Duodenal mucosa (tissue), 2 donors: ENCODE measurements around the gene WDR59.

Experiments
- H3K27ac ChIP-seq: one replicate; pipeline ENCODE4 v1.7.0; 2013; ENCODE audit warnings: low read depth, low read length
- H3K27me3 ChIP-seq, 2 donors: one replicate each; pipeline ENCODE4 v1.7.0; 2013; ENCODE audit warnings: low read length in 2 of 2, control low read depth in 1 of 2; ENCODE audit not compliant: insufficient read depth in 2 of 2, control insufficient read depth in 1 of 2
- H3K36me3 ChIP-seq, 2 donors: one replicate each; pipeline ENCODE4 v1.7.0; 2013; ENCODE audit warnings: low read length in 2 of 2, control low read depth in 1 of 2; ENCODE audit not compliant: insufficient read depth in 2 of 2, control insufficient read depth in 1 of 2
- H3K4me1 ChIP-seq, 2 donors: one replicate each; pipeline ENCODE4 v1.7.0; 2013; ENCODE audit warnings: low read length in 2 of 2, control low read depth in 1 of 2; ENCODE audit not compliant: insufficient read depth in 2 of 2, control insufficient read depth in 1 of 2
- H3K4me3 ChIP-seq, 2 donors: one replicate each; pipeline ENCODE4 v1.7.0; 2013; ENCODE audit warnings: low read length in 2 of 2, low read depth in 1 of 2
- H3K9ac ChIP-seq, 2 donors: one replicate each; pipeline ENCODE4 v1.7.0; 2013; ENCODE audit warnings: low read length in 2 of 2, low read depth in 1 of 2
- H3K9me3 ChIP-seq, 2 donors: one replicate each; pipeline ENCODE4 v1.7.0; 2013; ENCODE audit warnings: low read length in 2 of 2, control low read depth in 1 of 2; ENCODE audit not compliant: control insufficient read depth in 1 of 2

WDR59 gene

GRCh38 chr16:74896389-74897370 is 88.2 kb downstream of the WDR59 start:
- H3K4me1 ChIP-seq: no peaks in the 10 kb centered on the region
- no peaks in the 10 kb centered on the region for H3K27me3 ChIP-seq
- H3K36me3 ChIP-seq: peaks cover 27 to 59% of the 10 kb centered on the region in 2 donors

GRCh38 chr16:74893541-74893940 is 91.4 kb downstream of the WDR59 start:
- H3K36me3 ChIP-seq: peaks cover 31 to 49% of the 10 kb centered on the region in 2 donors

More at GRCh38 chr16:74896389-74897370, 88.2 kb downstream of the WDR59 start:
- Histone ChIP-seq H3K9ac (no peak overlapping the region), H3K27ac (no peak overlapping the region), H3K4me3 (no peak overlapping the region), H3K9me3 (no peaks in the 10 kb centered on the region)

GRCh38 chr16:74892574-74893461 is 92.1 kb downstream of the WDR59 start:
- Histone ChIP-seq H3K27me3 (no peaks in the 10 kb centered on the region), H3K36me3 (peaks cover 34 to 49% of the 10 kb centered on the region in 2 donors), H3K9ac (no peak overlapping the region), H3K27ac (no peak overlapping the region), H3K4me1 (peaks cover 0 to 4% of the 10 kb centered on the region in 2 donors), H3K4me3 (no peak overlapping the region), H3K9me3 (no peaks in the 10 kb centered on the region)

More at GRCh38 chr16:74893541-74893940, 91.4 kb downstream of the WDR59 start:
- H3K9ac ChIP-seq: no peak overlapping the region
- no peak overlapping the region for H3K4me3 ChIP-seq
- H3K27me3 ChIP-seq: no peaks in the 10 kb centered on the region
- peaks cover 0 to 4% of the 10 kb centered on the region in 2 donors for H3K4me1 ChIP-seq
- no peaks in the 10 kb centered on the region for H3K9me3 ChIP-seq
- no peak overlapping the region for H3K27ac ChIP-seq

DNA sequence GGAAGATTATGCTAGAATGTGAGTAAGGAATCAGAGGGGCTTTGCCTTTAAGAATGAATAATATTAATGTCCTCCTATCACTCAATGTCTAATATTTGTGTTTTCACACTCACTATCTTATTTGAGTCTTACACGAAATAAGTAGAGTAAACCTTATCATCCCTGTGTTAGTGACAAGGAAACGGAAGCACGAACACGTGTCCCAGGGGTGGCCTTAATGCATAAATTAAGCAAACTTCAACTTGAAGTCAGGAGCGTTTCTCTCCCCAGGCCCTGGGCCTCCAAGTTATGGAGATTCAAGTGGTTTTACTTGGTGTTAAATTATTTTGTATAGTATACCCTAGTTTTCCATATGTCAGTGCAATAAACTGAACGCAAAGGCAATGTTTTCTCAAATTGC is 96.0 kb downstream of the WDR59 start:
- Histone ChIP-seq H3K9ac (no peak overlapping the region), H3K9me3 (no peaks in the 10 kb centered on the region), H3K36me3 (peaks cover 41 to 71% of the 10 kb centered on the region in 2 donors), H3K27me3 (no peaks in the 10 kb centered on the region), H3K4me3 (no peak overlapping the region), H3K4me1 (peaks cover 0 to 4% of the 10 kb centered on the region in 2 donors), H3K27ac (no peak overlapping the region)

DNA sequence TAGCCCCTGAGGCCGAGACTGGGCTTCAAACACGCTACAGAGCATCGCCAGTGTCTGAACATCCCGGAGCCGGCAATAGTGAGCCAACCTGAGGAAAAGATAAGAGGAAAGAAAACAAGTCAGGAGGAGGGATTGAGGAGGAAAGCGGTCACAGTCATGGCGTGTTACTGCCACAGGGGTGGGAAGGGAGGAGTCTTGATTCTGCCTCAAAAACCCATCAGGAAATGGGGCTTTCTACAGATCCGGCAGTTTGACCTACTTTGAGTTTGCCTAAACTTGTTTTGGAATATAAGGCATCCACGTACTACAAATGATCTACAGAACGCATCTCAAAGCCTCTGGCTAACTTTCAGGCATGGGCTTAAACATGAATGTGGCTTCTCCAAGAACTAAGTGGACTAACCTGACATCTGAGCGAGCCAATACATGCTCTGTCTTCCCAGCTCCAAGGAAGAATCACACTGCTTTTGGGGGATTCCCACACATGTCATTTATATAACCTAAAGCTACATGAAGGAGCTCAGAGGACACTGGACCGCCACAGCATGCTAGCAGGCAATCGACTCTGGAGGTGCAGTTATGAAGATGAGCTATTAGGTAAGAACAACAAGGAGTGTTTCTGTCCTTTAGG is 96.6 kb downstream of the WDR59 start:
- H3K36me3 ChIP-seq: peaks cover 39 to 71% of the 10 kb centered on the region in 2 donors
- H3K27me3 ChIP-seq: no peaks in the 10 kb centered on the region
- no peak overlapping the region for H3K27ac ChIP-seq
- H3K4me3 ChIP-seq: no peak overlapping the region
- no peaks in the 10 kb centered on the region for H3K9me3 ChIP-seq
- H3K4me1 ChIP-seq: peaks cover 3 to 4% of the 10 kb centered on the region in 2 donors
- H3K9ac ChIP-seq: no peak overlapping the region

GRCh38 chr16:74887084-74887483 is 97.8 kb downstream of the WDR59 start:
- Histone ChIP-seq H3K27ac (no peak overlapping the region), H3K9me3 (no peaks in the 10 kb centered on the region), H3K27me3 (no peaks in the 10 kb centered on the region), H3K4me1 (peaks cover 3 to 4% of the 10 kb centered on the region in 2 donors), H3K9ac (no peak overlapping the region), H3K36me3 (peaks cover 31 to 63% of the 10 kb centered on the region in 2 donors), H3K4me3 (no peak overlapping the region)

GRCh38 chr16:74877706-74878105 is 107.2 kb downstream of the WDR59 start:
- Histone ChIP-seq H3K4me1 (no peaks in the 10 kb centered on the region), H3K27me3 (no peaks in the 10 kb centered on the region), H3K4me3 (no peak overlapping the region), H3K9me3 (no peaks in the 10 kb centered on the region), H3K36me3 (peaks cover 13 to 44% of the 10 kb centered on the region in 2 donors), H3K27ac (no peak overlapping the region), H3K9ac (no peak overlapping the region)

DNA sequence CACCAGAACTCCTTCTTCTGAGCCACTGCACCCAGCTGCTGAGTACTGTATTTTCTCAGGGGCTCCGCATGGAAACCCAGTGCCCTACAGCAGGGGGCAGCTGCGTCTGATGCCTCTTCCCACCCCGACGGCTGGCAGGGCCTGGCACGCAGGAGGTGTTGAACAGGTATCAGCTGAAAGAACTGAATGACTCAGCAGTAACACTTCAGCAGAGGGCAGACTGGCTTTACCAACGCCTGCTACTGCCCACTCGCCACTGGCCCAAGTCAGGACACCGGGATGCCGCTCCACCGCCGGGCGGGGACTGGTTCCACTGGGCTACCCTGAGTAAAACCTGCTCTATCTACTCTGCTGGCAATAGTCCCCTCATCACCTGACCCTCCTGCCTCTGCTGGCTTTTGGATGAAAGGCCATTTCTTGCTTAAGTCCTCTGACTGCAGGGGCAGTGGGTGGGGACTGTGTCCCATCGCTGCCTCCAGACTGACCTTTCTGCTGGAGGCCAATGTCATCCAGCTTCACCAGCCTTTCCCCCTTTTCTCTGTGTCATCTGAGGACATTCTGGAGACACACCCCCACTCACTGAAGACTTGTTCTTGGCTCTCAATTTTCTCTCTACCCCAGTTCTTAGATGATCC is 109.9 kb downstream of the WDR59 start:
- H3K4me1 ChIP-seq: no peaks in the 10 kb centered on the region
- no peak overlapping the region for H3K27ac ChIP-seq
- no peak overlapping the region for H3K9ac ChIP-seq
- H3K27me3 ChIP-seq: no peaks in the 10 kb centered on the region
- no peak overlapping the region for H3K4me3 ChIP-seq
- no peaks in the 10 kb centered on the region for H3K9me3 ChIP-seq
- peaks cover 13 to 41% of the 10 kb centered on the region in 2 donors for H3K36me3 ChIP-seq

- H3K27me3 ChIP-seq: no peaks in the 10 kb centered on the region
- peaks cover 13 to 40% of the 10 kb centered on the region in 2 donors for H3K36me3 ChIP-seq
- no peak overlapping the region for H3K9ac ChIP-seq
- H3K4me3 ChIP-seq: no peak overlapping the region
- no peaks in the 10 kb centered on the region for H3K9me3 ChIP-seq
- no peaks in the 10 kb centered on the region for H3K4me1 ChIP-seq
- H3K27ac ChIP-seq: no peak overlapping the region
Observed at GRCh38 chr16:74874123-74874522, 110.8 kb downstream of the WDR59 start.
